AG20443 (cell line): ENCODE results near the gene STEAP1.
"Not testable (repeated sequence)": the region's sequence is repeated elsewhere in the genome, so short reads cannot be mapped to it uniquely, and the experiment has no call there.

Source experiments
- DNase-seq: peaks from one replicate; pipeline ENCODE4 v3.0.0; 2012; ENCODE audit warnings: low spot score, mixed read lengths

Gene STEAP1

DNA sequence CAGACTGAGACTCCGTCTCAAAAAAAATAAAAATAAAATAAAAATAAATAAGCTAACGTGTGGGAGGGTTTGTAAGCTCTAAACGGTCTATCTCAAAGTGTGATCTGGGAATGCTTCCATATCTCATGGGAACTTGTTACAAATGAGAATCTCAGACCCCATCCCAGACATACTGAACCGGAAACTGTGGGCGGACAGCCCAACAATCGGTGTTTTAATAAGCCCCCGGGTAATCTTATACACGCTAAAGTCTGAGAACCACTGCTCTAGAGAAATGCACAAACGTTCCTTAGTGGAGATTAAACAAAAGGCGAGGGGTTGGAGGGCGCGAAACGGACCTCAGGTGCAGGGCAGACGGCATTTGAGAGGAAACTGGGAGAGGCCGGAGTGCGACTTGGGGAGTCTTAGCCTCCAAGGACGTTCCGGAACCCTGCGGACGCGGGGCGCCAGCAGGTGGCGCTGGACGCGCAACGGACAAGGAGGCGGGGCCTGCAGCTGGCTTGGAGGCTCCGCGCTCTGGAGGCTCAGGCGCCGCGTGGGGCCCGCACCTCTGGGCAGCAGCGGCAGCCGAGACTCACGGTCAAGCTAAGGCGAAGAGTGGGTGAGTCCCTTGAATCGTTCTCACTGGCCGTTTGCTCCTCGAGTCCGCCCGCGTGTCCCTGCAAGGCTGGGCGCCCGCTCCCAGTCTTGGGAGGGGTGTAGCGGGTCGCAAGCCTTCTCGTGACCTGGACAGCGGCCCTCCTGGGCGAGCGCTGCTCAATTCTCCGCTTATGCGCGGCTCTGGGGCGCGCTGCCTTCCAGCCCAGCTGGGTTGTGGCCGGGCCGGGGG lies at the start of gene STEAP1:
STEAP1 (plus strand) TSS at position 527 of the 829 bp plus-strand sequence. CDS start 5,320 bp downstream, outside the sequence.
- DNase-seq: peak; percentile 87

- not testable (repeated sequence) for DNase-seq
Observed at GRCh38 chr7:90114972-90115371, 39.3 kb upstream of the STEAP1 start.

DNA sequence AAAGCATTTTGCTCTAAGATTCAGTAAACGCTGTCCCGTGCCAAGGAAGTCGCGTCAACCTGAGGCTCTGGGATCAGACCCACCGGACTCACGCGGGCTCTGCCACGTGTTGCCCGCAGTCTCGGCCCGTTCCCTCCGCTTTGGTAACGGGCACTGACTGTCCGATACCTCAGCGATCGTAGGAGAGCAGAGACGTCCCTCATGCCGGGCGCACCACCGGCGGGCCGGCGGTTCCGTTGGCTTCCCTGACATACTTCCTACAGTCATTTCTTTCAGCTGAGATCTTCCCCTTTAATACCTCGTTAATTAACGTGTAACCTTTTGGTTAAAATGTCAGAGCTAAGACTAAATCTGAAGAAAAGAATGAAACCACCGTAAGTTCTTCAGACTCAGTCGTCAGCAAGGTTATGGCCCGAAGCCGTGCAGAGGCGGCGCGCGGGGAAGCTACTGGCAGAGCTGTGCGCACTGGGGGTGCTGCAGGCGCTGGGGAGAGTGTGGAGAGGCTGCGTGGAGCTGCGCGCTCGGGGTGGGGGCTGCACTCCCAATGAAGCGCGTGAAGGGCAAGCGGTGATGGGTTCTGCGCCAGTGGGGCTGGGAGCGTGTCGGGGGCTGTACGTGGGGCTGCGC lies 35.6 kb upstream of the STEAP1 start:
- DNase-seq: not testable (repeated sequence)

- peak; percentile 32 for DNase-seq
Observed at GRCh38 chr7:90119178-90119971, 34.9 kb upstream of the STEAP1 start.

- DNase-seq: not testable (repeated sequence)
Observed at GRCh38 chr7:90120205-90120604, 34.1 kb upstream of the STEAP1 start.

DNA sequence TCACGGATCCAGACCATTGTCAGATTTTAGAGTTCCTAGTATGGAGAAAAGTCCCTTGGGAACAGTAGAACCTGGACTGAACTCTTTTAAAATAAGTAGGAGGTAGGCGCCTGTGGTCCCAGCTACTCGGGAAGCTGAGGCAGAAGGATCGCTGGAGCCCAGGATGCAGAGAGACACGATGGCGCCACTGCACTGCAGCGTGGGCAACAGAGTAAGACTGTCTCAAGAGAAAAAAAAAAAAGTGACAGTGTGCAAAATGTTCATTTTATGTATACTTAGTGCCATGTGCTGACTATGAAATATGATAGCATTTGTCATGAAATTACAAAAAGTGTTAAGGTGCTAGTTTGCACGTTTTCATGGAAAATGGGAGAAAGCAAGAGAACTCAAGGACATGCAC lies 22.5 kb upstream of the STEAP1 start:
- not testable (repeated sequence) for DNase-seq

DNA sequence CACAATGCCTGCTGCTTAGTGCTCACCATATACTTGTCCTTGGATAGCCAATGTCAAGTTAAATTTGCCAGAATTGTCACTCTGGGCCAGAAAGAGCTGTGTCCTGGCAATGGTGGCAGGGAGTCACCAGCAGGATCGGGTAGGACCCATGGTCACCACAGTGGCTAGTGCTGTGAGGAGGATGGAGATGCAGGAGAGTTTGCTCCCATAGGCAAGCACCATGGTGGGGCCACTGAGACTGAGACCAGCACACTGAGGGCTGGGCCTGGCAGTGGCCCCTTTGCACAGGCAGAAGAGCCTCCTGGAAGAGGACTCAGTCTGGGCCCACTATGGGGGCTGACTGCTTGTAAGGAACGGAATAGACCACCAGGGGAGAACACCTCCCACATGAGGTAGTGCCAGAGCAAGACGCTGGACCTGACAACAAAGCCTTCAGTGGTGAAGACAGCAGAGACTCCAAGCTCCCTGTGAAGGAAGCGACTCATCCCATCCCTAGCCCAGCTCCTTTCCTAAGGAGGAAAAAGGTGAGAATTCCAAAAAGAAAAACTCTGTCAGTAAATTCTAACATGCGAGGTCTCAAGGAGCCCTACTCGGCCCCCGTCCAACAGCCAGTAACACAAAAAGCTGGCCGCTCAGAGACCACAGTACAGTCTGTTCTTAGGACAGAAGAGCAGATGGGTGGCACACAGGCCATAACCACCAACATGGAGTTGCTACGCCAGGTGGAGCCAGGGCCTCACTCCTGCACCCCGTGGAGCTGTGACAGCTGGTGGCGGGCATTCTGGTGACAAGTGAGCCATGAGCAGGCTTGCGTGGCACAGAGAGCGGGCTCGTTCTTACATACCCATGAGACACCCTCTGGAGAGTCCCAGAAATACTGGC lies 6.9 kb upstream of the STEAP1 start:
- DNase-seq: not testable (repeated sequence)

- not testable (repeated sequence) for DNase-seq
Observed at GRCh38 chr7:90149428-90149827, 4.8 kb upstream of the STEAP1 start.

DNA sequence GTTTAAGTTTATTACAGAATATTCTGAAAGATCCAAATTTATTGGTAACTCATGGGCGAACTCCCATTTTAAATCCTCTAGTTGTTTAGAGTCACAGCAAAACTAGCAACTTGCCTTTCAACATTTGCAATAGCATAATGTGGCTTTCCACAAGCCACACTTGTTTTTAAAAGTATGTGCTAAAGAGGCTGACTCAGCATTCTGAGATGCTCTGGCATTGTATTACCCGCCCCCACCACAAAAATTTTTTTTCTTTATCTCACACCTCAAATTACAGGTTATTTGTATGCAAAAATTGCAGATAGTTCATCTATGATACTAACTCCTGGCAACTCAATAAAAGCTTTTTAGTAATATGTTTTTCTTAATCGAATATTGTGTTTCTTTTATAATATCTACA lies 2.4 kb upstream of the STEAP1 start:
- not testable (repeated sequence) for DNase-seq

- DNase-seq: peak; percentile 30
Observed at GRCh38 chr7:90152642-90153253, 1.5 kb upstream of the STEAP1 start.

DNA sequence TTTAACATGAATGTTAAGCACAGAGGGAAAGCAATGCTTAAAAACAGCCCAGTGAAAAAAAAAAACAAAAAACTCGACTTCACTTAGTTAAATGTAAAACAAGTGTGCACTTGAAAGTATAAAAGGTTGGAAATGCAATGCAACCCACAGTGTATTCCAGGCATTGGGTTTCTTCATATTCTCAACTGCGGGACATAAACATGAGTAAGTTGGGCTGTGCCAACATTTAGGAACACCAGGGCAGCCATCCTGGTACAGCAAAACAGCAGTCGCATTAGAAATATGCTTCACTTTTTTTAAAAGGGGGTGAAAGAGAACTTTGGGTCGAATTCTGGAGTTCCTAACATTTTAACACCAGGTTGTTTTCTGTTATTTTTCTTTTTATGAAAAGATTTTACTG lies 937 bp downstream of the STEAP1 start:
- DNase-seq: no peak

DNA sequence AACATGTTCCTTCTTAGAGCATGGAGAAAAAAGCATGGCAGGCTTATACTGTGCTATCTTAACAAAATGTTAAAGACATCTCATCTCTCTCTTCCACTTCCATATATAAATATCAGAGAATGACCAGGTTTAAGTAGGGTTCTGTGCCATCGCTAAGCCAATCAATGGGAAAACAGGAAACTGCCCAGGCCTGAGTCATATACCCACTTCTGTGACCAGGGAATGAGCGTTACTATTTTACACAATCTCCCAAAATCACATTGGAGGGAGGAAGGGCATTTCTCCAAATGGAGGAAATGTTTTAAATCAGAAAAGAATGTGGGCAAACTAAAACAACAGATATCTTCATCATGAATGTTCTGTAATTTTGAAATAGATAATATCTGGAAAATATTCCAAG lies 3.1 kb downstream of the STEAP1 start:
- peak; percentile 48 for DNase-seq

GRCh38 chr7:90157761-90158350 lies 3.6 kb downstream of the STEAP1 start:
- DNase-seq: not testable (repeated sequence)

- DNase-seq: no peak
Observed at GRCh38 chr7:90163534-90163933, 9.3 kb downstream of the STEAP1 start.

- DNase-seq: no peak
Observed at GRCh38 chr7:90165724-90166123, 11.5 kb downstream of the STEAP1 start.

DNA sequence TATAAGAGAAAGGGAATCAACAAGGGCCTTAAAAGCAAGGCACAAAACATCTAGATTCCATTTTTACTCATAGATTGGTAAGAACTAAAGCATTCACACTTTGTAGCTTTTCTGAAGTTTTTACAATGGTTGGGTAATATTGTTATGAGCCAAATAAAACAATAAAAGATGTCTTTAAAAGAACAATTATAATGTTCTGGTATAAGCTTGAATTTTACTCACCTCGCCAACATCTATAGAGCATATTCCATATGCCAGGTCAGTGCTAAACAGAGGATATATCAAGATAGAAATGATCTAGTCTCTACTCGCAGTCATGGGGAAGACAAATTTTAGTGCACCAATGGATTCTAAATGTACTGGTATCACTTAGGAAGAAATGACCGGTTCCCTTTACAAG lies 11.9 kb downstream of the STEAP1 start:
- no peak for DNase-seq

GRCh38 chr7:90167361-90167760 lies 13.1 kb downstream of the STEAP1 start:
- no peak for DNase-seq

GRCh38 chr7:90169891-90170290 lies 15.6 kb downstream of the STEAP1 start:
- DNase-seq: no peak

DNA sequence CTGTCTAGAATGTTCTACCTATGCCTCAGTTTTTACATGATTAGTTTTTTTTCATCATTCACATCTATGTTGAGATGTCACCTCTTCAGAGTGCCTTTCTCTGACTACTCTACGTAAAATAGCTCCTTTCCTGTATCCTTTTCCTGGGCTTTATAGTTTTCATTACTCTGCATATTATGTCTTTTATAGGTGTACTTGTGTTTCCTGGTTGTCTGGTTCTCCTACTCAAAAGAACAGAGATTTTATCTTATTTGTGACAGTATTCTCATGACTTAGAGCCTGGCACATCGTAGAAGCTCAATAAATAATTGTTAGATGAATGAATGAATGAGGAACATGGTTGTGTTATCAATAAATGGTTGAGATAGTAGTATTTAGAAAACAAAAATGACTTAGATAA lies 17.9 kb downstream of the STEAP1 start:
- no peak for DNase-seq

- no peak for DNase-seq
Observed at GRCh38 chr7:90172624-90173023, 18.4 kb downstream of the STEAP1 start.
